HFF-Myc (cell line): ENCODE measurements around the gene PLEKHG5.

ENCODE experiments used
- DNase-seq: peaks from one replicate; pipeline ENCODE4 v3.0.0-alpha.2; 2011; ENCODE audit warnings: low read depth; ENCODE audit errors: extremely low read depth
- H3K4me3 ChIP-seq: replicated peaks from 2 replicates; pipeline ENCODE4 v1.5.1; 2011; ENCODE audit warnings: low read depth, mild to moderate bottlenecking, control low read depth, low read length
- TF ChIP-seq, protein P1 (sequence below): IDR thresholded peaks from 2 replicates; pipeline ENCODE4 v1.5.1; 2012; ENCODE audit warnings: mild to moderate bottlenecking, low read depth, low read length, control low read depth; ENCODE audit errors: missing control alignments

The PLEKHG5 gene

DNA sequence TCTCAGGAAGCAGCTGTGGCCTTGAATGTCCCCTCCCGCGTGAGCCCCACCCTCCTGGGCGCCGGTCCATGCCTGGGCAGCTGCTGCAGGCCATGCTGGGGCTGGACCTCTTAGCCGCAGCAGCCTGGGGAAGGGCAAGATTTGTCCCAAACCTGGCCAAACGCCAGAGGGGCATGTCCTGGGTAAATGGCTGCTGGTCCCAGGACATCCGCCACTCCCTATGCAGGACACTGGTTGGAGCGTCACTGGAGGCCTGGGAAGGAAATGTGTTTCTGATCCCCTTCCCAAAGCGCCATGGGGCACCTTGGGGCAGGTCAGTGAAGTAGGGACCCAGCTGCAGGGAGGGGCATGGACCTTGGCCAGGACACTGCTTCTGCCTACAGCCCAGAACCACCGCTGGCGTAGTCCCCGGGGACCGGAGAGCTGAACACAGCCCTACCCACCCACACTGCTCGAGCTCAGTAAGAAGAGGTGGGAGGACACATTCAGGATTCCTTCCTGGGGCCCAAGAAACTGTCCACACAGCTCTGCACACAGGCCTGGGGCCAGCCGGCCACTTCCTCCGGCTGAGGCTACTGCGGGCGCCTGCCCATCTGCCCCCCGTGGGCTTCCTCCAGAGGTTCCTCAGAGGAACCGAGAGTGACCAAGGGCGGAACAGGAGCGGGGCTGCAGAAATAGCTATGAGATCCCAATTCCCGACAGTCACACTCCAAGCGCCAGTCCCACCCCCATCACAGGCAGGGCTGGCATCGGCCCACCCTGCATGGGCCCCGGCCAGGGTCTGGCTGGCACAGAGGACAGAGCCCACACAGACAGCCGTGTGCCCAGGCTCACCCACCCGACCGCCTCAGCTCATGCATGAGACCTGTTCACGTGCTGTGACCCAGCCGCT, 10.8 kb upstream of the PLEKHG5 start:
- no peak for DNase-seq
- no peak overlapping the region for H3K4me3 ChIP-seq
- TF ChIP-seq, protein P1, sequence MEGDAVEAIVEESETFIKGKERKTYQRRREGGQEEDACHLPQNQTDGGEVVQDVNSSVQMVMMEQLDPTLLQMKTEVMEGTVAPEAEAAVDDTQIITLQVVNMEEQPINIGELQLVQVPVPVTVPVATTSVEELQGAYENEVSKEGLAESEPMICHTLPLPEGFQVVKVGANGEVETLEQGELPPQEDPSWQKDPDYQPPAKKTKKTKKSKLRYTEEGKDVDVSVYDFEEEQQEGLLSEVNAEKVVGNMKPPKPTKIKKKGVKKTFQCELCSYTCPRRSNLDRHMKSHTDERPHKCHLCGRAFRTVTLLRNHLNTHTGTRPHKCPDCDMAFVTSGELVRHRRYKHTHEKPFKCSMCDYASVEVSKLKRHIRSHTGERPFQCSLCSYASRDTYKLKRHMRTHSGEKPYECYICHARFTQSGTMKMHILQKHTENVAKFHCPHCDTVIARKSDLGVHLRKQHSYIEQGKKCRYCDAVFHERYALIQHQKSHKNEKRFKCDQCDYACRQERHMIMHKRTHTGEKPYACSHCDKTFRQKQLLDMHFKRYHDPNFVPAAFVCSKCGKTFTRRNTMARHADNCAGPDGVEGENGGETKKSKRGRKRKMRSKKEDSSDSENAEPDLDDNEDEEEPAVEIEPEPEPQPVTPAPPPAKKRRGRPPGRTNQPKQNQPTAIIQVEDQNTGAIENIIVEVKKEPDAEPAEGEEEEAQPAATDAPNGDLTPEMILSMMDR, result no peak

DNA sequence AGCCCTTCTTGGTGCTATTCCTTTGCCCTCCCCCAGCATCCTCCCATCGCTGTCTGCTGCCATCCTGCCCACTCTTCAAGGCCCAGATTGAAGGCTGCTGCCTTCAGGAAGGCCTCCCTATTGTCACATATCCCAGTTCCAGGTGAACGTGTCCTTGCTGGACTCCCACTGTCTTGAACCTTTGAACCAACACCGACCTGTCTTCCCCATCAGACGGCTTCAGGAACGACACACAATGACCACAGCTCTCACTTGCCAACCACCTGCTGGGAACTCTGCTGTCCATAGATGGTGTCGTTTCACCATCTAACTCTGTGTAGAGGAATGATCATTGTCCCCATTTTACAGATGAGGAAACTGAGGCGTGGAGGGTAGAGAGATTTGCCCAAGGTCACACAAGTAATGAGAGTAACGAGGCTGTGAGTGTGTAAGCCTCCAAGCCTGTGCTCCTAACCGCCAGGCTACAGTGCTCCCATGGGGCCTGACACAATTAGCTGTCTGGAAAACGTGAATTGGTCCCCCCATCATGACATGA, 9.9 kb upstream of the PLEKHG5 start:
- no peak for DNase-seq
- H3K4me3 ChIP-seq, result no peak overlapping the region
- TF ChIP-seq, protein P1, result no peak

DNA sequence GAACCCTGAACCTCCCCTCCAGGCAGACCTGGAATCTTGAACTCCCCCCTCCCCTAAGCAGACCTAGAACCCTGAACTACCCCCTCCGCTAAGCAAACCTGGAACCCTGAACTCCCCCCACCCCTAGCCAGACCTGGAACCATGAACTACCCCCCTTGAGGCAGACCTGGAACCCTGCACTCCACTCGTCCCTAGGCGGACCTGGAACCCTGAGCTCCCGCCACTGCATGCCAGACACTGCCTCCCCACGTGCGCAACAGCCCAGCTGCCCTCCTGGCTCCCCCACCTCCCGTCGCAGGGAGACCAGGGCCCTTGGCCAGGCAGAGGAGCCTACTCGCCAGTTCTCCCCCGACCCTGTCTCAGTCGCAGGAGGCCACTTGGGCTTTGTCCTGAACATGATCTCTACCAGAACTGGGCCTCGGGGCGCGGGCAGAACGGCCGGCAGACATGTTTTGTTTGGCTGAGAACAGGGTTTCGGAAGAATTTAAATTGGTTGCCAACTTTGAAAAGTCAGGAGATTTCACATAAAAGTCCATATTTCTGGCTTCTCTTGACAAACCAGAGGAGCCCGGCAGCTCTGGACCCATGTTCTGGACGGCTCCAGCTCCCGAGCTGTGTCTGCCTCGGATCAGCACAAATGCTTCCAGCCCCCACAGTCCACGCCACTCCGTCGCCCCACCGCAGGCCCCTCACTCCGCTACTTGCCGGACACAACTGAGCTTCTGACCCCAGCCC, 9.2 kb upstream of the PLEKHG5 start:
- DNase-seq, result no peak
- H3K4me3 ChIP-seq, result no peak overlapping the region
- TF ChIP-seq, protein P1, result no peak

DNA sequence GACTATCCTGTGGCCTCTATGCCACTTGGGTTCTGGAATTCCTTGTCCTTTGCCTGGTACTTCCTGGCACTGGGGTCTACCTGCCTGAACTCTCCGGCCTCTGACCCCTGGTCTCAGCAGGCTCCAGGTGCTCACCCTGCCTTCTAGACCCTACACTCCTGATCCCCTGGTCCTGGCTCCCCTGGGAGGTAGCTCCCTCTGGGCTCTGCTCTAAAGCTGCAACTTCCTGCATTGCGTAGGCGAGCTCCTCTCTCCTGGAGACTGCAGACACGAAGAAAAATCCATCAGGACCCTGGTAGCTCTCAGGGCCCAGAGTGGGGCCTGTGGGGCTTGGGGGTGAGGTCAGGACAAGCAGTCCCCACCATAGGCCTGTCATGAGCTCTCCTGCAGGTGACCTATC, 7.8 kb upstream of the PLEKHG5 start:
- no peak overlapping the region for H3K4me3 ChIP-seq
- DNase-seq, result no peak
- TF ChIP-seq, protein P1, result no peak

DNA sequence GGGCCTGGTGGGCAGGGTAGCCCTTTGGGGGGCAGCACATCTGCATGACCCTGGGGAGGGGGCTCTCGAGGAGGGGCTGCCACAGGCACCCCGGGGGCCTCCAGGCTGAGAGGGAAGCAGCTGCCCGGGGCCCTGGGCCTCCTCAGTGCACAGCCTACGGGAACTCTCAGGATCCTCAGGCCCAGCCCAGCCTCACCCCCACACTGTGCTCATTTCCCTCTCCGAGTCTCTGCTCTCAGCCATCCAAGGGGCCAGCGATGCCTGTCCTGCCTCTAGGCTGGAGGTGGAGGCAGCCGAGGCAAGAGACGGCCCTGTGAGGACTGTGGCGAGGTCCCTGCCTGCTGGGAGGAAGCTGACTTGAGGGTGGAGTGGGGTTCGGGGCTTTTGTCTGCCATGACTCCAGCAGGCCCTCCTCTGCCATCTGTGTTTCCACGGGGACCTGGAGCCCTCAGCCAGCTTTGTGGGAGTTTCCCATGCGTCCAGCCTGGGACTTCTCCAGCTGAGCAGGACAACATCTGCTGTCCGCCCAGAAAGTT, 7.2 kb upstream of the PLEKHG5 start:
- no peak for DNase-seq
- no peak overlapping the region for H3K4me3 ChIP-seq
- TF ChIP-seq, protein P1, result no peak

DNA sequence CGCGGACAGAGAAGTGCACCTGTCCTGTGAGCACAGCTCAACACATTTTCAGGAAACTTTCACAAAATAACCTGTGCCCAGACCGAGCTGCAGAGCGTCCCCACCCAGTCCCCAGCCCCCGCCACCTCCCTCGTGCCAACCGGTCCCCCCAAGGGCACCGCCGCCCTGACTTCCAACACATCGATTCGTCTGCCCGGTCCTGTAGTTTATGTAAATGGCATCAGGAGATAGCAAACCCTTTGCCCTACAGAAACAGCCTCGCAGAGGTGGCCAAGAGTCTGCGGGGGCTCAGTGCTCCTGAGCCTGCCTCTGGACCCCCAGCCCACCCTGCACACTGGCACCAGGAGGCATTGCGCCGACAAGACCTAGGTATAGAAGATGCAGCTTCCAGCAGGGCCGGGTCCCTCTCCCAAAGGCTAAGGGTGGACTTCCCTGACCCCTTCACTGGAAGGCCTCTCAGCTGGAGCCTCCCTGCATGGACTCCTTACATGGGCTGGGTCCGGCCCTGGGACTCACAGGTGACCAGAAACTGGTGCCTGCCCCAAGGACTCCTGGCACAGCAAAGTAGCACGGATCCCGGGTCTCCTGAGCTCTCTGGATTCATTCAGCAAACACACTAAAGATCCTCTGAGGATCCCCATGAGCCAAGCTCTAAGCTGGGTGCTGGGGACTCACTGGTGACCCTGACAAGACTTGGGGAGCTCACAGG, 6.6 kb upstream of the PLEKHG5 start:
- H3K4me3 ChIP-seq, result peak overlapping the region; percentile 47
- TF ChIP-seq, protein P1, result no peak
- DNase-seq, result no peak
